Mucosa of rectum (tissue), 2 donors: Measurements from ENCODE around the gene TMEM150B.
A peak's percentile ranks its signal among the peaks of the same experiment; 100 is the strongest.

Experiments used
- H3K27ac ChIP-seq, 2 donors: one replicate each; pipeline ENCODE4 v1.7.0; 2013; ENCODE audit warnings: inconsistent platforms in 2 of 2, low read depth in 2 of 2, low read length in 2 of 2
- H3K27me3 ChIP-seq, 2 donors: one replicate each; pipeline ENCODE4 v1.7.0; 2013; ENCODE audit warnings: low read length in 2 of 2; ENCODE audit not compliant: control insufficient read depth in 2 of 2, insufficient read depth in 2 of 2
- H3K36me3 ChIP-seq, 2 donors: one replicate each; pipeline ENCODE4 v1.7.0; 2013; ENCODE audit warnings: low read length in 2 of 2; ENCODE audit not compliant: control insufficient read depth in 2 of 2, insufficient read depth in 2 of 2
- H3K4me1 ChIP-seq, 2 donors: one replicate each; pipeline ENCODE4 v1.7.0; 2013; ENCODE audit warnings: low read length in 2 of 2, mild to moderate bottlenecking in 1 of 2; ENCODE audit not compliant: control insufficient read depth in 2 of 2, insufficient read depth in 2 of 2
- H3K4me3 ChIP-seq, 2 donors: one replicate each; pipeline ENCODE4 v1.7.0; 2013; ENCODE audit warnings: low read length in 2 of 2
- H3K9ac ChIP-seq, 2 donors: one replicate each; pipeline ENCODE4 v1.7.0; 2013; ENCODE audit warnings: low read length in 2 of 2, low read depth in 1 of 2, mild to moderate bottlenecking in 1 of 2
- H3K9me3 ChIP-seq, 2 donors: one replicate each; pipeline ENCODE4 v1.7.0; 2013; ENCODE audit warnings: low read length in 2 of 2; ENCODE audit not compliant: control insufficient read depth in 2 of 2
- donor health status: healthy.
- donor health status: Normal muscosa, but diverticular disease.

The TMEM150B gene

GRCh38 chr19:55297267-55297666, 27.9 kb downstream of the TMEM150B start:
- no peaks in the 10 kb centered on the region for H3K9me3 ChIP-seq
- no peak overlapping the region for H3K4me3 ChIP-seq
- no peaks in the 10 kb centered on the region for H3K27me3 ChIP-seq
- H3K36me3 ChIP-seq, result no peaks in the 10 kb centered on the region
- no peak overlapping the region for H3K9ac ChIP-seq
- H3K4me1 ChIP-seq, result peaks cover 0 to 8% of the 10 kb centered on the region in 2 donors
- no peak overlapping the region for H3K27ac ChIP-seq

GRCh38 chr19:55289117-55289796, 35.9 kb downstream of the TMEM150B start:
- Histone ChIP-seq H3K36me3 (no peaks in the 10 kb centered on the region), H3K9me3 (no peaks in the 10 kb centered on the region), H3K4me1 (no peaks in the 10 kb centered on the region), H3K27me3 (no peaks in the 10 kb centered on the region), H3K9ac (no peak overlapping the region), H3K4me3 (no peak overlapping the region), H3K27ac (no peak overlapping the region)

GRCh38 chr19:55287361-55288079, 37.6 kb downstream of the TMEM150B start:
- Histone ChIP-seq H3K9ac (no peak overlapping the region), H3K4me3 (no peak overlapping the region), H3K27ac (no peak overlapping the region)

GRCh38 chr19:55285229-55285890, 39.8 kb downstream of the TMEM150B start:
- no peaks in the 10 kb centered on the region for H3K36me3 ChIP-seq
- H3K9me3 ChIP-seq, result no peaks in the 10 kb centered on the region
- H3K4me1 ChIP-seq, result peaks cover 0 to 6% of the 10 kb centered on the region in 2 donors
- H3K9ac ChIP-seq, result no peak overlapping the region
- H3K27ac ChIP-seq, result no peak overlapping the region
- peaks cover 0 to 7% of the 10 kb centered on the region in 2 donors for H3K27me3 ChIP-seq
- no peak overlapping the region for H3K4me3 ChIP-seq

More at GRCh38 chr19:55287361-55288079, 37.6 kb downstream of the TMEM150B start:
- Histone ChIP-seq H3K27me3 (peaks cover 0 to 7% of the 10 kb centered on the region in 2 donors), H3K9me3 (no peaks in the 10 kb centered on the region), H3K4me1 (peaks cover 0 to 2% of the 10 kb centered on the region in 2 donors), H3K36me3 (no peaks in the 10 kb centered on the region)

- H3K9me3 ChIP-seq, result no peaks in the 10 kb centered on the region
- no peak overlapping the region for H3K27ac ChIP-seq
- H3K9ac ChIP-seq, result no peak overlapping the region
- H3K4me1 ChIP-seq, result peaks cover 0 to 6% of the 10 kb centered on the region in 2 donors
- no peak overlapping the region for H3K4me3 ChIP-seq
- H3K36me3 ChIP-seq, result no peaks in the 10 kb centered on the region
- H3K27me3 ChIP-seq, result peaks cover 0 to 7% of the 10 kb centered on the region in 2 donors
These were observed 40.6 kb downstream of the TMEM150B start for GRCh38 chr19:55284405-55285058.

- Histone ChIP-seq H3K4me3 (no peak within 1 kb of the TSS), H3K9me3 (no peaks in the 10 kb centered on the region), H3K36me3 (no peaks in the 10 kb centered on the region), H3K9ac (no peak within 1 kb of the TSS), H3K27me3 (peaks cover 0 to 7% of the 10 kb centered on the region in 2 donors), H3K27ac (no peak within 1 kb of the TSS), H3K4me1 (peaks cover 5 to 6% of the 10 kb centered on the region in 2 donors)
These were observed 41.4 kb downstream of the TMEM150B start, which contains the start of gene BRSK1 for GRCh38 chr19:55283548-55284377. TSS of gene BRSK1 (plus strand) at chr19:55283997. CDS start at chr19:55284443, 446 bp downstream.

- Histone ChIP-seq H3K36me3 (peaks cover 8 to 11% of the 10 kb centered on the region in 2 donors), H3K27ac (peak within 1 kb of the TSS; percentile 77 to 87), H3K9me3 (no peaks in the 10 kb centered on the region), H3K9ac (peak within 1 kb of the TSS; percentile 63 to 68), H3K4me3 (peak within 1 kb of the TSS; percentile 86 to 94), H3K4me1 (peaks cover 13 to 15% of the 10 kb centered on the region in 2 donors), H3K27me3 (peaks cover 0 to 7% of the 10 kb centered on the region in 2 donors)
These were observed 45.1 kb downstream of the TMEM150B start, which contains the start of gene HSPBP1 for GRCh38 chr19:55279770-55280643. TSS of gene HSPBP1 (minus strand) at chr19:55280110. CDS start at chr19:55279608, 502 bp downstream.

- H3K27ac ChIP-seq, result peak overlapping the region; percentile 77 to 87
- H3K36me3 ChIP-seq, result peaks cover 8 to 14% of the 10 kb centered on the region in 2 donors
- H3K4me3 ChIP-seq, result peak overlapping the region; percentile 86 to 94
- peak overlapping the region; percentile 63 to 68 for H3K9ac ChIP-seq
- peaks cover 0 to 7% of the 10 kb centered on the region in 2 donors for H3K27me3 ChIP-seq
- H3K4me1 ChIP-seq, result peaks cover 13 to 15% of the 10 kb centered on the region in 2 donors
- H3K9me3 ChIP-seq, result no peaks in the 10 kb centered on the region
These were observed 45.8 kb downstream of the TMEM150B start for GRCh38 chr19:55279340-55279739.
